Trophoblast cell (in vitro differentiated cells and primary cell): ENCODE results near the gene INPP1.
A peak's percentile ranks its signal among the peaks of the same experiment; 100 is the strongest.

Experiments
- DNase-seq, 2 donors: peaks; one replicate each; pipeline ENCODE4 v3.0.0-alpha.2; 2016
- H2AFZ ChIP-seq: 2 replicates; pipeline ENCODE4 v1.6.1; 2013; ENCODE audit warnings: low read length, moderate library complexity, mild to moderate bottlenecking; ENCODE audit not compliant: insufficient read depth, poor library complexity
- H2AK5ac ChIP-seq: 2 replicates; pipeline ENCODE4 v1.6.1; 2013; ENCODE audit warnings: mild to moderate bottlenecking, low read length
- H2BK120ac ChIP-seq: 2 replicates; pipeline ENCODE4 v1.6.1; 2013; ENCODE audit warnings: low read length, mild to moderate bottlenecking, moderate library complexity; ENCODE audit not compliant: insufficient read depth, poor library complexity
- H2BK12ac ChIP-seq: 2 replicates; pipeline ENCODE4 v1.6.1; 2013; ENCODE audit warnings: mild to moderate bottlenecking, low read length, moderate library complexity
- H2BK5ac ChIP-seq: 2 replicates; pipeline ENCODE4 v1.6.1; 2013; ENCODE audit warnings: low read length, low read depth, moderate library complexity, mild to moderate bottlenecking; ENCODE audit not compliant: poor library complexity
- H3K14ac ChIP-seq: 2 replicates; pipeline ENCODE4 v1.6.1; 2013; ENCODE audit warnings: mild to moderate bottlenecking, low read length
- H3K18ac ChIP-seq: 2 replicates; pipeline ENCODE4 v1.6.1; 2013; ENCODE audit warnings: mild to moderate bottlenecking, low read length
- H3K23ac ChIP-seq: 2 replicates; pipeline ENCODE4 v1.6.1; 2013; ENCODE audit warnings: low read length
- H3K27ac ChIP-seq: 2 replicates; pipeline ENCODE4 v1.5.1; 2013; ENCODE audit warnings: low read depth, mild to moderate bottlenecking, inconsistent platforms, low read length, moderate library complexity
- H3K27me3 ChIP-seq: 2 replicates; pipeline ENCODE4 v1.6.1; 2013; ENCODE audit warnings: inconsistent platforms, mild to moderate bottlenecking, low read length, moderate library complexity; ENCODE audit not compliant: insufficient read depth
- H3K36me3 ChIP-seq, 2 experiments: 1 replicate in 1 of 2; 2 replicates in 1 of 2; pipeline ENCODE4 v1.6.1; 2013; ENCODE audit warnings: low read length in 2 of 2, mild to moderate bottlenecking in 2 of 2, moderate library complexity in 1 of 2; ENCODE audit not compliant: insufficient read depth in 2 of 2, control insufficient read depth in 1 of 2
- H3K4ac ChIP-seq: 2 replicates; pipeline ENCODE4 v1.6.1; 2013; ENCODE audit warnings: low read depth, mild to moderate bottlenecking, low read length, moderate library complexity
- H3K4me1 ChIP-seq, 2 experiments: 1 replicate in 1 of 2; 2 replicates in 1 of 2; pipeline ENCODE4 v1.6.1; 2013; ENCODE audit warnings: low read length in 2 of 2, mild to moderate bottlenecking in 2 of 2, moderate library complexity in 1 of 2; ENCODE audit not compliant: insufficient read depth in 2 of 2, control insufficient read depth in 1 of 2
- H3K4me2 ChIP-seq: 2 replicates; pipeline ENCODE4 v1.6.1; 2013; ENCODE audit warnings: inconsistent platforms, mild to moderate bottlenecking, low read length, moderate library complexity
- H3K4me3 ChIP-seq: 2 replicates; pipeline ENCODE4 v1.5.1; 2013; ENCODE audit warnings: mild to moderate bottlenecking, low read depth, low read length, inconsistent platforms
- H3K79me1 ChIP-seq: one replicate; pipeline ENCODE4 v1.6.1; 2013; ENCODE audit warnings: low read length
- H3K79me2 ChIP-seq: 2 replicates; pipeline ENCODE4 v1.6.1; 2013; ENCODE audit warnings: low read length, mild to moderate bottlenecking; ENCODE audit not compliant: control insufficient read depth, insufficient read depth, poor library complexity
- H3K9ac ChIP-seq: 2 replicates; pipeline ENCODE4 v1.6.1; 2013; ENCODE audit warnings: mild to moderate bottlenecking, low read length
- H3K9me3 ChIP-seq: 2 replicates; pipeline ENCODE4 v1.6.1; 2013; ENCODE audit warnings: low read depth, mild to moderate bottlenecking, control low read depth, inconsistent platforms, low read length; ENCODE audit not compliant: insufficient read depth
- H4K12ac ChIP-seq: 2 replicates; pipeline ENCODE4 v1.6.1; 2013; ENCODE audit warnings: low read depth, mild to moderate bottlenecking, low read length, moderate library complexity
- H4K8ac ChIP-seq: 2 replicates; pipeline ENCODE4 v1.6.1; 2013; ENCODE audit warnings: low read depth, mild to moderate bottlenecking, low read length, moderate library complexity
- H4K91ac ChIP-seq: one replicate; pipeline ENCODE4 v1.6.1; 2013; ENCODE audit warnings: low read depth, mild to moderate bottlenecking, low read length, moderate library complexity
- WGBS: extraction: QIAGEN DNeasy Blood & Tissue Kit; methylation state at CpG from one replicate; pipeline ENCODE4 v1.1.7; 2013; ENCODE audit warnings: missing lambda C conversion rate; ENCODE audit not compliant: insufficient read length, insufficient coverage; ENCODE audit errors: extremely low coverage; 5-methylcytosine and 5-hydroxymethylcytosine counted together

Gene INPP1

DNA sequence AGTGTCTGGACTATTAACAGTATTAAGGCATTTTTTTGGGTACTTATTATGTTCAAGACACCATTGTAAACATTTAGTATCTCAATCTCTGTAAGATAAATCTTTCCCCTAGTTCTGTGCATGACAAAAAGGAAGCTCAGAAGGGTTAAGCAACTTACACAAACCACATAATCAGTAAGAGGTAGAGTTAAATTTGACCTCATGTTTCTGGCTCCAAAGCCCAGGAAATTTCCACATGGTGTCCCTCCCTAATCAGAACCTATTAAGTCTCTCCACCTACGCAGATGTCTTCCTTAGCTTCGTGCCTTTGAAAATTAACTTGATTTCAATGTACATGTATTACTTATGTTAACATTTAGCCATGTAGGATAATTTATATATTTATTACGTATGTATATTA, 66.8 kb downstream of the INPP1 start:
- H2AK5ac ChIP-seq, result no peak overlapping the region

DNA sequence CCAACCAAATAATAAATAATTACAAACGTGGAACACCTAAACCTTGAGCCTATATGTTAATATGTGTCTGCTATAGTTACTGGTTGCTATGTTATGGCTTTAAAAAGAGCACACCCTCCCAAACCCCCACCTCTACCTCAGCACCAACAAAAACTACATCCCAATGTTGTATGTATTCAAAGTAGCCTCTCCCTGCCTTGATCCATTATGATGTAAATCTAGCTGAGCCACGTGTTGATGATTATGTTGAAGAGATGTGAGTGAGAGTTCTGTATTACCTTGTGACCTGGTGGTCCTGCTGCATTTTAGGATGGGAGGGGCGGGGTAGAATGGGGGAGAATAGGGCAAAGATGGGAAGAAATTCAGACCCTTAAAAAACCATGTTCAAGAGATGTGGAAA, 69.6 kb downstream of the INPP1 start:
- H3K36me3 ChIP-seq, result no peaks in the 10 kb centered on the region
- H3K4ac ChIP-seq, result no peak overlapping the region
- no peak overlapping the region for H2BK120ac ChIP-seq
- no peak overlapping the region for H3K27ac ChIP-seq
- H3K79me1 ChIP-seq, result peaks cover 1% of the 10 kb centered on the region
- H3K9ac ChIP-seq, result no peak overlapping the region
- no peak overlapping the region for H3K14ac ChIP-seq
- H3K18ac ChIP-seq, result no peak overlapping the region
- peaks cover 12% of the 10 kb centered on the region for H3K27me3 ChIP-seq
- no peak overlapping the region for H2BK5ac ChIP-seq
- H3K9me3 ChIP-seq, result no peaks in the 10 kb centered on the region
- no peak overlapping the region for H3K4me3 ChIP-seq
- no peak overlapping the region for H3K23ac ChIP-seq
- H4K8ac ChIP-seq, result no peak overlapping the region
- WGBS, result no CpG with 5 or more reads among the region's 3 CpGs
- no peak overlapping the region for H4K12ac ChIP-seq
- H3K4me2 ChIP-seq, result no peak overlapping the region
- H3K4me1 ChIP-seq, result peaks cover 0 to 3% of the 10 kb centered on the region in 2 experiments
- H3K79me2 ChIP-seq, result peaks cover 2% of the 10 kb centered on the region
- no peak overlapping the region for H2AK5ac ChIP-seq
- H2BK12ac ChIP-seq, result no peak overlapping the region
- H2AFZ ChIP-seq, result no peak overlapping the region
- DNase-seq, result no peak
- H4K91ac ChIP-seq, result no peak overlapping the region

More for the DNA sequence above, 66.8 kb downstream of the INPP1 start:
- DNase-seq, result no peak
- H3K4me1 ChIP-seq, result peaks cover 0 to 2% of the 10 kb centered on the region in 2 experiments
- no peak overlapping the region for H3K18ac ChIP-seq
- H4K12ac ChIP-seq, result no peak overlapping the region
- H3K23ac ChIP-seq, result no peak overlapping the region
- no peak overlapping the region for H3K9ac ChIP-seq
- no peaks in the 10 kb centered on the region for H3K36me3 ChIP-seq
- H3K4me3 ChIP-seq, result no peak overlapping the region
- no peaks in the 10 kb centered on the region for H3K9me3 ChIP-seq
- no peaks in the 10 kb centered on the region for H3K79me1 ChIP-seq
- no peak overlapping the region for H3K4ac ChIP-seq
- H2BK120ac ChIP-seq, result no peak overlapping the region
- H3K4me2 ChIP-seq, result no peak overlapping the region
- H3K79me2 ChIP-seq, result peaks cover 2% of the 10 kb centered on the region
- WGBS, result no CpG with 5 or more reads among the region's 3 CpGs
- H2AFZ ChIP-seq, result no peak overlapping the region
- no peak overlapping the region for H3K14ac ChIP-seq
- peaks cover 21% of the 10 kb centered on the region for H3K27me3 ChIP-seq
- no peak overlapping the region for H2BK5ac ChIP-seq
- H2BK12ac ChIP-seq, result no peak overlapping the region
- no peak overlapping the region for H4K8ac ChIP-seq
- H3K27ac ChIP-seq, result no peak overlapping the region
- no peak overlapping the region for H4K91ac ChIP-seq

DNA sequence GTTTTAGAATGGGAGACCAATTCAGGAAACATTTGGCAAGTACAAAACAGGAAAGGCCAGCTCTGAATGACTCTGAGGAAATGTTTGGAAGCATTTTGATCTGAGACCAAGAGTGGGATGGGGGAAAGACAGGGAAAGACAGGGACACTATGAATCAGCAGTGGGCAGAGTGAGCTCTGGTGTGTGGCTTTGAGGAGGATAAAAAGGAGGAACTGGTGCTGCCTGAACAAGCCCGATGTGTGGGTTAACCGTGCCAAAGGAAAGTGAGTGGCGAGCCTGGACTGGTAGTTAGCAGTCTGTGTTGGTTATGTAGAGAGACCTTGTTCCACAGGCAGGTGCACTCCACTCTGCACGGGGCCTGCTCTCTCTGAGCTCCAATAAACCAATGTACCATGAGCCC, 70.0 kb downstream of the INPP1 start:
- H4K8ac ChIP-seq, result no peak overlapping the region
- H4K12ac ChIP-seq, result no peak overlapping the region
- no peak overlapping the region for H3K14ac ChIP-seq
- no peak overlapping the region for H3K18ac ChIP-seq
- no peak overlapping the region for H3K4ac ChIP-seq
- H3K79me2 ChIP-seq, result peaks cover 2% of the 10 kb centered on the region
- no peak overlapping the region for H3K4me2 ChIP-seq
- H3K9me3 ChIP-seq, result no peaks in the 10 kb centered on the region
- H3K23ac ChIP-seq, result no peak overlapping the region
- H3K4me1 ChIP-seq, result peaks cover 2 to 6% of the 10 kb centered on the region in 2 experiments
- no peak overlapping the region for H4K91ac ChIP-seq
- no peak for DNase-seq
- H3K36me3 ChIP-seq, result no peaks in the 10 kb centered on the region
- WGBS, result no CpG with 5 or more reads among the region's 4 CpGs
- H2BK5ac ChIP-seq, result no peak overlapping the region
- peaks cover 3% of the 10 kb centered on the region for H3K79me1 ChIP-seq
- no peak overlapping the region for H3K4me3 ChIP-seq
- no peak overlapping the region for H2AFZ ChIP-seq
- no peak overlapping the region for H2BK12ac ChIP-seq
- no peak overlapping the region for H3K9ac ChIP-seq
- H3K27ac ChIP-seq, result no peak overlapping the region
- no peak overlapping the region for H2BK120ac ChIP-seq
- H2AK5ac ChIP-seq, result no peak overlapping the region
- H3K27me3 ChIP-seq, result peaks cover 8% of the 10 kb centered on the region

DNA sequence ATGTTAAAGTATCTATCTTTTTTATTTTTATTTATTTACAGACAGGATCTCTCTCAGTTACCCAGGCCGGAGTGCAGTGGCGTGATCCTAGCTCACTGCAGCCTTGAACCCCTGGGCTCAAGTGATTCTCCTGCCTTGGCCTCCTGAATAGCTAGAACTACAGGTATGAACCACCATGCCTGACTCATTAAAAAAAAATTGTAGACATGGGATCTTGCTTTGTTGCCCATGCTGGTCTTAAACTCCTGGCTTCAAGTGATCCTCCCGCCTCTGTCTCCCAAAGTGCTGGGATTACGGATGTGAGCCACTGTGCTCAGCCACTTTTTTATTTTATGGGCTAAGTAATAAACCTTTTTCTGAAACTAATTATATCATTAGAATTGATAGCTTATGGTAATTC, 71.9 kb downstream of the INPP1 start:
- Histone ChIP-seq H3K4me1 (peaks cover 9 to 11% of the 10 kb centered on the region in 2 experiments), H4K12ac (no peak overlapping the region), H3K4me3 (no peak overlapping the region), H3K9me3 (no peaks in the 10 kb centered on the region), H2BK12ac (no peak overlapping the region), H3K36me3 (no peaks in the 10 kb centered on the region), H3K4ac (no peak overlapping the region), H3K79me1 (peaks cover 3% of the 10 kb centered on the region), H4K8ac (no peak overlapping the region), H3K18ac (no peak overlapping the region), H2BK5ac (no peak overlapping the region), H2AK5ac (no peak overlapping the region), H3K14ac (no peak overlapping the region), H3K23ac (no peak overlapping the region), H3K27me3 (no peaks in the 10 kb centered on the region), H3K79me2 (no peaks in the 10 kb centered on the region), H3K9ac (no peak overlapping the region), H4K91ac (no peak overlapping the region), H2BK120ac (no peak overlapping the region), H3K27ac (no peak overlapping the region), H2AFZ (no peak overlapping the region), H3K4me2 (no peak overlapping the region)
- WGBS, result no CpG with 5 or more reads among the region's 4 CpGs
- DNase-seq, result peak; percentile 41 to 80
